HepG2 (cell line): ENCODE measurements around the gene COX10. TPM values are rescaled to one million over a fixed set of nuclear protein-coding genes. Genes with fewer than 3 reads are reported as not detected.

Experiments used
- ATAC-seq: fragments of 200-7000 bp; cut with Tn5 transposase; 3 replicates; pipeline ENCODE4 v1.9.1; 2020; ENCODE audit warnings: mild to moderate bottlenecking, moderate library complexity
- BruUV-seq: library from RNA; stranded (reverse); fragments of 400-500 nt; replicated peaks from 2 replicates; lab custom pipeline; 2021; lab: Mats Ljungman, UMichigan
- CTCF ChIA-PET: fragments of 300-600 bp; formaldehyde crosslinking; extraction: SDS; loops from one replicate; lab custom pipeline; 2021; ENCODE audit warnings: low total read pairs, inconsistent platforms, low intra/inter-chr PET ratio; lab: Yijun Ruan, JAX
- POLR2A ChIA-PET: fragments of 350-600 bp; sonication (Branson Sonifier 250); formaldehyde crosslinking; loops from one replicate; lab custom pipeline; 2020; ENCODE audit warnings: antibody characterized with exemption, inconsistent platforms; lab: Yijun Ruan, JAX
- DNase-seq: peaks from one replicate; pipeline ENCODE4 v3.0.0-alpha.2; 2015; ENCODE audit warnings: low spot score
- FAIRE-seq: peaks from 3 replicates; lab custom pipeline; 2011; peaks lifted over from hg19 to GRCh38; lab: Jason Lieb, UNC
- H2AFZ ChIP-seq: one replicate; pipeline ENCODE4 v1.6.1; 2011; ENCODE audit warnings: low read length, inconsistent platforms
- H3K27ac ChIP-seq: fragments of 300-600 bp; 3 replicates; pipeline ENCODE4 v1.8.0; 2011; ENCODE audit warnings: mixed run types, mild to moderate bottlenecking, mixed read lengths, low read length, inconsistent platforms; ENCODE audit not compliant: insufficient read depth; ENCODE audit errors: extremely low read length
- H3K27me3 ChIP-seq, 2 experiments: fragments of 200-600 bp in 1 of 2; 2 replicates in 1 of 2; 3 replicates in 1 of 2; pipeline versions ENCODE4 v1.6.0 to v1.8.0; 2011; ENCODE audit warnings: low read length in 2 of 2, mild to moderate bottlenecking in 2 of 2, moderate library complexity in 2 of 2, inconsistent platforms in 1 of 2; ENCODE audit not compliant: insufficient read depth in 2 of 2, control insufficient read depth in 1 of 2
- H3K36me3 ChIP-seq, 2 experiments: fragments of 200-600 bp in 1 of 2; replicated peaks in 1 of 2; 2 replicates in 1 of 2; 3 replicates in 1 of 2; pipeline versions ENCODE4 v1.5.1 to v1.8.0; 2011; ENCODE audit warnings: low read length in 2 of 2, inconsistent platforms in 1 of 2; ENCODE audit not compliant: insufficient read depth in 2 of 2, control insufficient read depth in 1 of 2
- H3K4me1 ChIP-seq: 2 replicates; pipeline ENCODE4 v1.5.1; 2012; ENCODE audit warnings: low read length, inconsistent platforms; ENCODE audit not compliant: insufficient read depth
- H3K4me2 ChIP-seq: 2 replicates; pipeline ENCODE4 v1.6.0; 2011; ENCODE audit warnings: low read depth, low read length, inconsistent platforms
- H3K4me3 ChIP-seq, 3 experiments: fragments of 200-600 bp in 1 of 3; sonication (generic), shearing (Covaris generic) in 1 of 3; replicated peaks in 1 of 3; 2 replicates each; pipeline ENCODE4 v1.5.1; 2011 to 2016; ENCODE audit warnings: low read length in 3 of 3, inconsistent platforms in 2 of 3, low read depth in 2 of 3, mild to moderate bottlenecking in 2 of 3, control low read depth in 1 of 3, mixed read lengths in 1 of 3; ENCODE audit not compliant: insufficient read depth in 1 of 3
- H3K79me2 ChIP-seq: one replicate; pipeline ENCODE4 v1.6.1; 2011; ENCODE audit warnings: low read length, inconsistent platforms; ENCODE audit not compliant: insufficient read depth
- H3K9ac ChIP-seq: 2 replicates; pipeline ENCODE4 v1.6.0; 2011; ENCODE audit warnings: mild to moderate bottlenecking, low read depth, low read length, inconsistent platforms; ENCODE audit not compliant: insufficient read depth
- H3K9me3 ChIP-seq: 2 replicates; pipeline ENCODE4 v1.5.1; 2012; ENCODE audit warnings: mild to moderate bottlenecking, low read length
- H4K20me1 ChIP-seq: 2 replicates; pipeline ENCODE4 v1.6.0; 2011; ENCODE audit warnings: inconsistent platforms, mild to moderate bottlenecking, low read length, moderate library complexity; ENCODE audit not compliant: insufficient read depth
- ADNP ChIP-seq: sonication (generic); formaldehyde crosslinking; IDR thresholded peaks from 2 replicates; pipeline ENCODE4 v1.4.0; 2020; ENCODE audit warnings: missing genetic modification reagents
- CBFB ChIP-seq: sonication (generic); formaldehyde crosslinking; IDR thresholded peaks from 2 replicates; pipeline ENCODE4 v1.4.0; 2020; ENCODE audit warnings: missing genetic modification reagents
- HOXA5 ChIP-seq: sonication (generic); formaldehyde crosslinking; IDR thresholded peaks from 2 replicates; pipeline ENCODE4 v1.4.0; 2020; ENCODE audit warnings: missing genetic modification reagents
- KLF11 ChIP-seq: IDR thresholded peaks from 2 replicates; pipeline ENCODE4 v1.6.1; 2016; ENCODE audit warnings: missing compliant biosample characterization
- NAIF1 ChIP-seq: sonication (generic); formaldehyde crosslinking; IDR thresholded peaks from 2 replicates; pipeline ENCODE4 v1.5.0; 2020; ENCODE audit warnings: mild to moderate bottlenecking, missing genetic modification reagents, borderline replicate concordance
- NBN ChIP-seq: fragments of 450-650 bp; conservative IDR thresholded peaks from 2 replicates; pipeline ENCODE4 v1.6.1; 2017
- RNF219 ChIP-seq: sonication (generic); formaldehyde crosslinking; IDR thresholded peaks from 2 replicates; pipeline ENCODE4 v1.5.0; 2020; ENCODE audit warnings: mild to moderate bottlenecking, missing genetic modification reagents
- TOE1 ChIP-seq: sonication (generic); formaldehyde crosslinking; IDR thresholded peaks from 2 replicates; pipeline ENCODE4 v1.4.0; 2020; ENCODE audit warnings: mild to moderate bottlenecking, missing genetic modification reagents
- ZBTB34 ChIP-seq: sonication (generic); formaldehyde crosslinking; IDR thresholded peaks from 2 replicates; pipeline ENCODE4 v1.8.0; 2022; ENCODE audit warnings: mild to moderate bottlenecking, missing genetic modification reagents
- ZFP62 ChIP-seq: sonication (generic); formaldehyde crosslinking; IDR thresholded peaks from 2 replicates; pipeline ENCODE4 v1.4.0; 2020; ENCODE audit warnings: missing genetic modification reagents
- ZNF343 ChIP-seq: sonication (generic); formaldehyde crosslinking; IDR thresholded peaks from 2 replicates; pipeline ENCODE4 v1.4.0; 2020; ENCODE audit warnings: mild to moderate bottlenecking, missing genetic modification reagents
- ZNF441 ChIP-seq: sonication (generic); formaldehyde crosslinking; IDR thresholded peaks from 2 replicates; pipeline ENCODE4 v1.7.0; 2021; ENCODE audit warnings: missing genetic modification reagents, borderline replicate concordance
- ZNF724P ChIP-seq: sonication (generic); formaldehyde crosslinking; IDR thresholded peaks from 2 replicates; pipeline ENCODE4 v1.8.0; 2022; ENCODE audit warnings: missing genetic modification reagents, borderline replicate concordance
- ZNF746 ChIP-seq: sonication (generic); formaldehyde crosslinking; IDR thresholded peaks from 2 replicates; pipeline ENCODE4 v1.8.0; 2022; ENCODE audit warnings: mild to moderate bottlenecking, missing genetic modification reagents
- ZNF784 ChIP-seq: sonication (generic); formaldehyde crosslinking; IDR thresholded peaks from 2 replicates; pipeline ENCODE4 v1.5.1; 2020; ENCODE audit warnings: missing genetic modification reagents, mild to moderate bottlenecking, borderline replicate concordance
- WGBS: methylation state at CpG from one replicate; pipeline ENCODE4 v1.1.6; 2017; ENCODE audit warnings: low lambda C conversion rate; 5-methylcytosine and 5-hydroxymethylcytosine counted together
- in situ Hi-C: cut with HindIII; loops from 2 replicates; pipeline ENCODE4 v1.10.0; 2017; ENCODE audit warnings: low pct_unique_long_range_greater_than_20kb; ENCODE audit not compliant: extremely low pct_ligation_motif_present
- intact Hi-C: fragments of 100-400 bp; cut with micrococcal nuclease; formaldehyde crosslinking; loops from one replicate; pipeline ENCODE4 v1.10.0; 2022; ENCODE audit not compliant: unreplicated experiment
- polyA plus RNA-seq, 8 experiments: library from polyadenylated mRNA; depleted of rRNA in 3 of 8; stranded (reverse) in 7 of 8; unstranded in 1 of 8; fragments of >200 nt; fragmentation: Illumina TruSeq in 4 of 8; extraction: Trizol in 4 of 8; gene quantifications; 2 replicates each; pipeline versions ENCODE4 v1.2.1 to v1.2.3, GENCODE V29; 2011 to 2016; ENCODE audit warnings: low read depth in 4 of 8, missing spikeins in 1 of 8, mixed read lengths in 1 of 8; ENCODE audit not compliant: insufficient read depth in 1 of 8
- total RNA-seq, 5 experiments: library from RNA; depleted of rRNA; stranded (reverse); fragments of >200 nt; fragmentation: Illumina TruSeq; extraction: Trizol; gene quantifications; 2 replicates each; pipeline ENCODE4 v1.2.3, GENCODE V29; 2016; ENCODE audit warnings: low read depth in 1 of 5

The COX10 gene
- total and polyA plus RNA-seq, 2 of the 13 experiments (the other 11 are each of a cell fraction or from before 2014, with no cell fraction given) = 13.9 to 20.1 TPM

GRCh38 chr17:14168582-14168981 lies 99.3 kb downstream of the COX10 start:
- CTCF ChIA-PET = no interaction called here

GRCh38 chr17:14169287-14169686 lies 100.0 kb downstream of the COX10 start:
- intact Hi-C loops (no loop called here), in situ Hi-C loops (no loop called here)
- Histone ChIP-seq H3K9ac (no peak overlapping the region), H3K27me3 (no peaks in the 10 kb centered on the region), H3K4me3 (no peak overlapping the region), H3K79me2 (no peaks in the 10 kb centered on the region), H4K20me1 (no peaks in the 10 kb centered on the region), H3K36me3 (peaks cover 2% of the 10 kb centered on the region in 2 experiments; a peak in 1 of 5 replicates), H3K4me1 (peaks cover 9% of the 10 kb centered on the region; the same call in 1 of the 2 replicates), H3K4me2 (no peak overlapping the region), H3K9me3 (peaks cover 23% of the 10 kb centered on the region), H2AFZ (no peak overlapping the region), H3K27ac (no peak overlapping the region)
- ATAC-seq (no peak), DNase-seq (no peak), FAIRE-seq (no peak)
- no TSS peak for BruUV-seq
- 92% methylated on average over 2 of the region's 2 CpGs for WGBS
- ChIA-PET CTCF (no interaction called here), POLR2A (no interaction called here)
- TF ChIP-seq ZBTB34 (CRISPR knock-in tag) (no peak), NAIF1 (CRISPR knock-in tag) (no peak), KLF11 (CRISPR knock-in tag) (no peak), CBFB (no peak), ZFP62 (CRISPR knock-in tag) (no peak), ZNF784 (CRISPR knock-in tag) (no peak), ZNF724P (CRISPR knock-in tag) (no peak), ADNP (CRISPR knock-in tag) (no peak), ZNF343 (no peak), ZNF746 (no peak), NBN (no peak)

More at GRCh38 chr17:14168582-14168981, 99.3 kb downstream of the COX10 start:
- H3K27me3 ChIP-seq = no peaks in the 10 kb centered on the region
- DNase-seq (no peak), ATAC-seq (no peak), FAIRE-seq (no peak)
- no peak overlapping the region for H2AFZ ChIP-seq
- POLR2A ChIA-PET = no interaction called here
- H3K79me2 ChIP-seq = no peaks in the 10 kb centered on the region
- H3K27ac ChIP-seq = no peak overlapping the region
- in situ Hi-C loops = no loop called here
- no peaks in the 10 kb centered on the region for H4K20me1 ChIP-seq
- H3K36me3 ChIP-seq = peaks cover 2% of the 10 kb centered on the region in 2 experiments; a peak in 1 of 5 replicates
- H3K9ac ChIP-seq = no peak overlapping the region
- H3K4me3 ChIP-seq = no peak overlapping the region
- H3K4me2 ChIP-seq = no peak overlapping the region
- peaks cover 9% of the 10 kb centered on the region; the same call in 1 of the 2 replicates for H3K4me1 ChIP-seq
- TF ChIP-seq HOXA5 (CRISPR knock-in tag) (no peak), RNF219 (CRISPR knock-in tag) (no peak), ZNF441 (CRISPR knock-in tag) (no peak), TOE1 (CRISPR knock-in tag) (no peak)
- intact Hi-C loops = no loop called here
- BruUV-seq = no TSS peak
- WGBS = 100% methylated on average over 1 of the region's 3 CpGs
- H3K9me3 ChIP-seq = peaks cover 23% of the 10 kb centered on the region
